DOHH2 (cell line): Measurements from ENCODE around the gene GMDS.

Experiments
- H3F3A ChIP-seq: fragments of 200-600 bp; sonication (generic), shearing (Covaris generic); 2 replicates; pipeline ENCODE4 v1.6.0; 2016; ENCODE audit warnings: antibody characterized with exemption, mild to moderate bottlenecking; ENCODE audit not compliant: control insufficient read depth, insufficient read depth
- H3K27ac ChIP-seq: fragments of 200-600 bp; sonication (generic); 2 replicates; pipeline ENCODE4 v1.5.1; 2014; ENCODE audit warnings: low read depth, mild to moderate bottlenecking, low read length, moderate library complexity
- H3K27me3 ChIP-seq: fragments of 200-600 bp; sonication (generic); 2 replicates; pipeline ENCODE4 v1.6.1; 2014; ENCODE audit warnings: mild to moderate bottlenecking, low read length, mixed read lengths; ENCODE audit not compliant: control insufficient read depth
- H3K36me3 ChIP-seq: fragments of 200-600 bp; sonication (generic); 2 replicates; pipeline ENCODE4 v1.6.1; 2014; ENCODE audit warnings: mild to moderate bottlenecking, low read length, moderate library complexity, mixed read lengths; ENCODE audit not compliant: control insufficient read depth
- H3K4me1 ChIP-seq: fragments of 200-600 bp; sonication (generic); 2 replicates; pipeline ENCODE4 v1.6.1; 2014; ENCODE audit warnings: mild to moderate bottlenecking, low read length, mixed read lengths; ENCODE audit not compliant: control insufficient read depth
- H3K4me2 ChIP-seq: fragments of 200-600 bp; sonication (generic); 2 replicates; pipeline ENCODE4 v1.6.0; 2014; ENCODE audit warnings: mild to moderate bottlenecking, low read length, moderate library complexity
- H3K4me3 ChIP-seq: fragments of 200-600 bp; sonication (generic); 2 replicates; pipeline ENCODE4 v1.5.1; 2014; ENCODE audit warnings: mild to moderate bottlenecking, low read length, mixed read lengths
- H3K79me2 ChIP-seq: fragments of 200-600 bp; sonication (generic); 2 replicates; pipeline ENCODE4 v1.6.1; 2014; ENCODE audit warnings: mild to moderate bottlenecking, low read length, mixed read lengths; ENCODE audit not compliant: control insufficient read depth
- H3K9me2 ChIP-seq: fragments of 200-600 bp; sonication (generic); replicated peaks from 2 replicates; pipeline ENCODE4 v1.6.1; 2014; ENCODE audit warnings: mild to moderate bottlenecking, low read length, mixed read lengths; ENCODE audit not compliant: control insufficient read depth
- H3K9me3 ChIP-seq: fragments of 200-600 bp; sonication (generic); 2 replicates; pipeline ENCODE4 v1.6.1; 2014; ENCODE audit warnings: antibody characterized with exemption, low read length, mixed read lengths; ENCODE audit not compliant: control insufficient read depth, insufficient read depth
- H4K20me1 ChIP-seq: fragments of 200-600 bp; sonication (generic); 2 replicates; pipeline ENCODE4 v1.6.0; 2014; ENCODE audit warnings: low read depth, mild to moderate bottlenecking, antibody characterized with exemption, low read length, moderate library complexity; ENCODE audit not compliant: control insufficient read depth, insufficient read depth
- CTCF ChIP-seq: fragments of 200-600 bp; sonication (generic); IDR thresholded peaks from one replicate; pipeline ENCODE4 v1.5.1; 2014; ENCODE audit warnings: antibody characterized with exemption, mild to moderate bottlenecking, low read depth, low read length; ENCODE audit not compliant: poor library complexity, severe bottlenecking
- EZH2phosphoT487 ChIP-seq: fragments of 200-600 bp; sonication (generic); IDR thresholded peaks from 2 replicates; pipeline ENCODE4 v1.6.1; 2017; ENCODE audit warnings: borderline replicate concordance, mild to moderate bottlenecking, antibody characterized with exemption, low read length, moderate library complexity, mixed read lengths

The GMDS gene

GRCh38 chr6:1587977-1588376, 657.4 kb downstream of the GMDS start:
- H3K4me2 ChIP-seq: no peak overlapping the region

GRCh38 chr6:1587546-1587945, 657.9 kb downstream of the GMDS start:
- TF ChIP-seq EZH2phosphoT487: no peak
- Histone ChIP-seq H3K27me3 (no peaks in the 10 kb centered on the region; the same call in 1 of the 2 replicates), H3K4me3 (no peak overlapping the region), H3K4me2 (no peak overlapping the region), H3K4me1 (no peaks in the 10 kb centered on the region), H3K36me3 (no peaks in the 10 kb centered on the region), H3K27ac (no peak overlapping the region), H3K9me2 (no peaks in the 10 kb centered on the region), H3F3A (no peaks in the 10 kb centered on the region), H4K20me1 (no peaks in the 10 kb centered on the region), H3K9me3 (no peaks in the 10 kb centered on the region), H3K79me2 (no peaks in the 10 kb centered on the region)

More at GRCh38 chr6:1587977-1588376, 657.4 kb downstream of the GMDS start:
- no peaks in the 10 kb centered on the region for H3K9me2 ChIP-seq
- no peak overlapping the region for H3K27ac ChIP-seq
- H3K27me3 ChIP-seq: no peaks in the 10 kb centered on the region; the same call in 1 of the 2 replicates
- H3K4me1 ChIP-seq: no peaks in the 10 kb centered on the region
- H4K20me1 ChIP-seq: no peaks in the 10 kb centered on the region
- no peaks in the 10 kb centered on the region for H3F3A ChIP-seq
- H3K36me3 ChIP-seq: no peaks in the 10 kb centered on the region
- H3K9me3 ChIP-seq: no peaks in the 10 kb centered on the region
- no peak for TF ChIP-seq CTCF
- no peak overlapping the region for H3K4me3 ChIP-seq
- no peaks in the 10 kb centered on the region for H3K79me2 ChIP-seq

- no peaks in the 10 kb centered on the region for H3K4me1 ChIP-seq
- TF ChIP-seq EZH2phosphoT487: no peak
- no peak for TF ChIP-seq CTCF
- H3K4me3 ChIP-seq: no peak overlapping the region
- no peaks in the 10 kb centered on the region for H3F3A ChIP-seq
- H3K79me2 ChIP-seq: no peaks in the 10 kb centered on the region
- H3K9me2 ChIP-seq: no peaks in the 10 kb centered on the region
- no peaks in the 10 kb centered on the region for H4K20me1 ChIP-seq
- no peak overlapping the region for H3K4me2 ChIP-seq
- H3K36me3 ChIP-seq: no peaks in the 10 kb centered on the region
- H3K27me3 ChIP-seq: no peaks in the 10 kb centered on the region; the same call in 1 of the 2 replicates
- H3K9me3 ChIP-seq: no peaks in the 10 kb centered on the region
- no peak overlapping the region for H3K27ac ChIP-seq
Observed at GRCh38 chr6:1586861-1587450, 658.4 kb downstream of the GMDS start.

GRCh38 chr6:1586256-1586655, 659.1 kb downstream of the GMDS start:
- Histone ChIP-seq H3K9me3 (no peaks in the 10 kb centered on the region), H3F3A (no peaks in the 10 kb centered on the region), H3K27me3 (no peaks in the 10 kb centered on the region; the same call in 1 of the 2 replicates), H4K20me1 (no peaks in the 10 kb centered on the region), H3K27ac (no peak overlapping the region), H3K9me2 (no peaks in the 10 kb centered on the region), H3K79me2 (no peaks in the 10 kb centered on the region), H3K4me2 (no peak overlapping the region), H3K36me3 (no peaks in the 10 kb centered on the region), H3K4me3 (no peak overlapping the region), H3K4me1 (no peaks in the 10 kb centered on the region)
- TF ChIP-seq EZH2phosphoT487: no peak
- no peak for TF ChIP-seq CTCF
